Naive B cell (primary cell): ENCODE measurements around the gene SHMT2. TPM values are rescaled to one million over a fixed set of nuclear protein-coding genes. Genes with fewer than 3 reads are reported as not detected.
A peak's percentile ranks its signal among the peaks of the same experiment; 100 is the strongest.

ENCODE experiments used
- ATAC-seq, 2 donors: fragments of 150-1000 bp; cut with Tn5 transposase; 2 replicates each; pipeline ENCODE4 v1.10.0; 2021; ENCODE audit warnings: low read depth in 2 of 2, mild to moderate bottlenecking in 2 of 2, moderate library complexity in 2 of 2
- DNase-seq: peaks from one replicate; pipeline ENCODE4 v3.0.0; 2022
- H3K27ac Mint-ChIP-seq, 6 donors: one replicate each; pipeline ENCODE4 v1.8.0; 2020 to 2022; ENCODE audit warnings: mild to moderate bottlenecking in 6 of 6, mixed read lengths in 6 of 6, moderate library complexity in 5 of 6, inconsistent platforms in 2 of 6
- H3K27me3 Mint-ChIP-seq, 3 donors: one replicate each; pipeline ENCODE4 v1.8.0; 2021 to 2022; ENCODE audit warnings: mixed read lengths in 3 of 3, mild to moderate bottlenecking in 1 of 3
- H3K36me3 Mint-ChIP-seq, 2 donors: one replicate each; pipeline ENCODE4 v1.8.0; 2020 to 2022; ENCODE audit warnings: mixed read lengths in 2 of 2, inconsistent platforms in 1 of 2, mild to moderate bottlenecking in 1 of 2
- H3K4me1 Mint-ChIP-seq, 3 donors: one replicate each; pipeline ENCODE4 v1.8.0; 2020 to 2022; ENCODE audit warnings: mixed read lengths in 3 of 3, inconsistent platforms in 1 of 3, mild to moderate bottlenecking in 1 of 3, moderate library complexity in 1 of 3
- H3K4me3 Mint-ChIP-seq, 8 donors: one replicate each; pipeline ENCODE4 v1.8.0; 2020 to 2022; ENCODE audit warnings: mild to moderate bottlenecking in 8 of 8, mixed read lengths in 8 of 8, moderate library complexity in 8 of 8, inconsistent platforms in 2 of 8
- H3K9me3 Mint-ChIP-seq, 7 donors: one replicate each; pipeline ENCODE4 v1.8.0; 2020 to 2022; ENCODE audit warnings: mixed read lengths in 7 of 7, mild to moderate bottlenecking in 5 of 7, inconsistent platforms in 2 of 7, moderate library complexity in 1 of 7
- polyA plus RNA-seq, 6 donors: library from polyadenylated mRNA; unstranded; fragments of 300-500 nt; fragmentation: Illumina TruSeq; gene quantifications; one replicate each; pipeline ENCODE4 v1.2.3, GENCODE V29; 2021; ENCODE audit warnings: low read depth in 6 of 6

Gene SHMT2
- polyA plus RNA-seq, 6 donors from 2014 or later = 160 to 183 (median 173) TPM

GRCh38 chr12:57236201-57236924, 6.9 kb downstream of the SHMT2 start:
- Mint-ChIP-seq H3K4me1 (peaks cover 76 to 94% (median 94%) of the 10 kb centered on the region in 3 donors), H3K9me3 (peaks cover 0 to 1% (median 0%) of the 10 kb centered on the region in 7 donors), H3K4me3 (peak overlapping the region; percentile 65 to 99 (median 84)), H3K27me3 (peaks cover 22 to 32% (median 26%) of the 10 kb centered on the region in 3 donors), H3K27ac (peak overlapping the region in 5 of 6 donors; percentile 50 to 98 (median 92)), H3K36me3 (peaks cover 6 to 23% of the 10 kb centered on the region in 2 donors)
- DNase-seq = peak; percentile 56
- ATAC-seq = no peak

GRCh38 chr12:57236925-57237595, 7.5 kb downstream of the SHMT2 start:
- Mint-ChIP-seq H3K4me1 (peaks cover 81 to 94% (median 94%) of the 10 kb centered on the region in 3 donors), H3K36me3 (peaks cover 6 to 23% of the 10 kb centered on the region in 2 donors), H3K27me3 (peaks cover 22 to 35% (median 26%) of the 10 kb centered on the region in 3 donors), H3K9me3 (peaks cover 0 to 1% (median 0%) of the 10 kb centered on the region in 7 donors), H3K27ac (peak overlapping the region in 3 of 6 donors; percentile 66 to 92 (median 92)), H3K4me3 (peak overlapping the region; percentile 74 to 99 (median 88))
- DNase-seq (no peak), ATAC-seq (no peak)

GRCh38 chr12:57237596-57237931, 8.1 kb downstream of the SHMT2 start:
- H3K27me3 Mint-ChIP-seq = peaks cover 24 to 40% (median 30%) of the 10 kb centered on the region in 3 donors
- DNase-seq (no peak), ATAC-seq (no peak)
- H3K27ac Mint-ChIP-seq = peak overlapping the region in 2 of 6 donors; percentile 25 to 92
- H3K36me3 Mint-ChIP-seq = peaks cover 6 to 23% of the 10 kb centered on the region in 2 donors
- H3K9me3 Mint-ChIP-seq = peaks cover 0 to 1% (median 0%) of the 10 kb centered on the region in 7 donors
- peaks cover 84 to 97% (median 96%) of the 10 kb centered on the region in 3 donors for H3K4me1 Mint-ChIP-seq
- peak overlapping the region; percentile 72 to 99 (median 88) for H3K4me3 Mint-ChIP-seq

GRCh38 chr12:57237932-57238853, 8.7 kb downstream of the SHMT2 start:
- DNase-seq (no peak), ATAC-seq (no peak)
- Mint-ChIP-seq H3K4me3 (peak overlapping the region; percentile 78 to 99 (median 94)), H3K27me3 (peaks cover 27 to 43% (median 35%) of the 10 kb centered on the region in 3 donors), H3K4me1 (peaks cover 83 to 97% (median 94%) of the 10 kb centered on the region in 3 donors), H3K9me3 (peaks cover 0 to 1% (median 0%) of the 10 kb centered on the region in 7 donors), H3K27ac (peak overlapping the region in 5 of 6 donors; percentile 79 to 98 (median 92)), H3K36me3 (peaks cover 6 to 17% of the 10 kb centered on the region in 2 donors)

GRCh38 chr12:57238854-57239554, 9.5 kb downstream of the SHMT2 start:
- peak overlapping the region in 5 of 6 donors; percentile 79 to 98 (median 98) for H3K27ac Mint-ChIP-seq
- peaks cover 0 to 1% (median 0%) of the 10 kb centered on the region in 7 donors for H3K9me3 Mint-ChIP-seq
- ATAC-seq = peak; percentile 22 to 34
- peaks cover 31 to 50% (median 42%) of the 10 kb centered on the region in 3 donors for H3K27me3 Mint-ChIP-seq
- H3K36me3 Mint-ChIP-seq = peaks cover 6 to 8% of the 10 kb centered on the region in 2 donors
- peak overlapping the region; percentile 78 to 99 (median 94) for H3K4me3 Mint-ChIP-seq
- DNase-seq = peak; percentile 85
- peaks cover 82 to 95% (median 93%) of the 10 kb centered on the region in 3 donors for H3K4me1 Mint-ChIP-seq

GRCh38 chr12:57239587-57240065, 10.1 kb downstream of the SHMT2 start:
- ATAC-seq = no peak
- H3K4me3 Mint-ChIP-seq = peak overlapping the region; percentile 78 to 99 (median 94)
- no peak for DNase-seq
- H3K9me3 Mint-ChIP-seq = peaks cover 0 to 1% (median 0%) of the 10 kb centered on the region in 7 donors
- peaks cover 0 to 2% of the 10 kb centered on the region in 2 donors for H3K36me3 Mint-ChIP-seq
- peaks cover 80 to 94% (median 91%) of the 10 kb centered on the region in 3 donors for H3K4me1 Mint-ChIP-seq
- peak overlapping the region; percentile 41 to 98 (median 94) for H3K27ac Mint-ChIP-seq
- H3K27me3 Mint-ChIP-seq = peaks cover 33 to 56% (median 45%) of the 10 kb centered on the region in 3 donors

- Mint-ChIP-seq H3K9me3 (peaks cover 0 to 1% (median 0%) of the 10 kb centered on the region in 7 donors), H3K4me3 (peak overlapping the region; percentile 78 to 99 (median 94)), H3K4me1 (peaks cover 76 to 88% (median 84%) of the 10 kb centered on the region in 3 donors), H3K36me3 (no peaks in the 10 kb centered on the region), H3K27me3 (peaks cover 38 to 61% (median 45%) of the 10 kb centered on the region in 3 donors), H3K27ac (peak overlapping the region; percentile 79 to 98 (median 98))
- DNase-seq (peak; percentile 85), ATAC-seq (peak; percentile 61 to 68)
Measured at GRCh38 chr12:57240066-57240921, 10.8 kb downstream of the SHMT2 start.

GRCh38 chr12:57240926-57241401, 11.5 kb downstream of the SHMT2 start:
- Mint-ChIP-seq H3K36me3 (no peaks in the 10 kb centered on the region), H3K27ac (peak overlapping the region; percentile 79 to 98 (median 98)), H3K9me3 (peaks cover 0 to 1% (median 0%) of the 10 kb centered on the region in 7 donors), H3K4me3 (peak overlapping the region; percentile 78 to 99 (median 94)), H3K4me1 (peaks cover 70 to 81% (median 78%) of the 10 kb centered on the region in 3 donors), H3K27me3 (peaks cover 38 to 60% (median 45%) of the 10 kb centered on the region in 3 donors)
- DNase-seq (no peak), ATAC-seq (no peak)

- peaks cover 63 to 74% (median 71%) of the 10 kb centered on the region in 3 donors for H3K4me1 Mint-ChIP-seq
- H3K27me3 Mint-ChIP-seq = peaks cover 38 to 57% (median 48%) of the 10 kb centered on the region in 3 donors
- H3K9me3 Mint-ChIP-seq = peaks cover 0 to 1% (median 0%) of the 10 kb centered on the region in 7 donors
- DNase-seq (no peak), ATAC-seq (no peak)
- H3K27ac Mint-ChIP-seq = peak overlapping the region; percentile 79 to 98 (median 88)
- peak overlapping the region; percentile 75 to 99 (median 90) for H3K4me3 Mint-ChIP-seq
- H3K36me3 Mint-ChIP-seq = no peaks in the 10 kb centered on the region
Measured at GRCh38 chr12:57241402-57242310, 12.1 kb downstream of the SHMT2 start.

- peak overlapping the region; percentile 67 to 99 (median 88) for H3K4me3 Mint-ChIP-seq
- ATAC-seq (no peak), DNase-seq (no peak)
- H3K36me3 Mint-ChIP-seq = no peaks in the 10 kb centered on the region
- H3K27me3 Mint-ChIP-seq = peaks cover 38 to 53% (median 48%) of the 10 kb centered on the region in 3 donors
- peaks cover 56 to 67% (median 64%) of the 10 kb centered on the region in 3 donors for H3K4me1 Mint-ChIP-seq
- H3K9me3 Mint-ChIP-seq = peaks cover 0 to 1% (median 0%) of the 10 kb centered on the region in 7 donors
- H3K27ac Mint-ChIP-seq = peak overlapping the region; percentile 79 to 98 (median 90)
Measured at GRCh38 chr12:57242329-57242690, 12.8 kb downstream of the SHMT2 start.
